Caco-2 (cell line): ENCODE measurements around the gene BACE2. TPM values are rescaled to one million over a fixed set of nuclear protein-coding genes. Genes with fewer than 3 reads are reported as not detected.

ENCODE experiments used
- BruUV-seq: library from RNA; stranded (reverse); fragments of 400-500 nt; replicated peaks from 2 replicates; lab custom pipeline; 2021; lab: Mats Ljungman, UMichigan
- CTCF ChIA-PET: fragments of 300-600 bp; sonication (Branson Sonifier 250); formaldehyde crosslinking; loops from one replicate; lab custom pipeline; 2022; ENCODE audit warnings: antibody characterized with exemption; lab: Charles Lee
- POLR2A ChIA-PET: fragments of 300-600 bp; sonication (Branson Sonifier 250); formaldehyde crosslinking; loops from one replicate; lab custom pipeline; 2022; ENCODE audit warnings: antibody characterized with exemption; lab: Charles Lee
- DNase-seq, 2 experiments: peaks; one replicate each; pipeline versions ENCODE4 v3.0.0 to v3.0.0-alpha.2; 2020 to 2022
- H3K27me3 ChIP-seq: replicated peaks from 2 replicates; pipeline ENCODE4 v1.6.0; 2011; ENCODE audit warnings: low read length; ENCODE audit not compliant: control insufficient read depth, insufficient read depth
- H3K36me3 ChIP-seq: 2 replicates; pipeline ENCODE4 v1.5.1; 2011; ENCODE audit warnings: low read length; ENCODE audit not compliant: control insufficient read depth, insufficient read depth
- H3K4me1 ChIP-seq: fragments of 250-450 bp; sonication (Bioruptor Pico); 2 replicates; pipeline ENCODE4 v1.5.1; 2020; ENCODE audit warnings: mild to moderate bottlenecking
- H3K4me3 ChIP-seq: 2 replicates; pipeline ENCODE4 v1.5.1; 2011; ENCODE audit warnings: low read depth, mild to moderate bottlenecking, control low read depth, low read length
- H3K9me3 ChIP-seq: fragments of 250-450 bp; sonication (Bioruptor Pico); 2 replicates; pipeline ENCODE4 v1.5.1; 2020; ENCODE audit warnings: mild to moderate bottlenecking, moderate library complexity
- H3K27ac Mint-ChIP-seq: one replicate; pipeline ENCODE4 v1.8.0; 2022; ENCODE audit warnings: mixed read lengths; ENCODE audit not compliant: unreplicated experiment
- H3K27me3 Mint-ChIP-seq: one replicate; pipeline ENCODE4 v1.8.0; 2022; ENCODE audit warnings: mixed read lengths; ENCODE audit not compliant: insufficient read depth, unreplicated experiment
- H3K36me3 Mint-ChIP-seq: one replicate; pipeline ENCODE4 v1.8.0; 2022; ENCODE audit warnings: mild to moderate bottlenecking, mixed read lengths; ENCODE audit not compliant: insufficient read depth, unreplicated experiment
- H3K4me1 Mint-ChIP-seq: one replicate; pipeline ENCODE4 v1.8.0; 2022; ENCODE audit warnings: low read depth, mixed read lengths; ENCODE audit not compliant: unreplicated experiment
- H3K4me3 Mint-ChIP-seq: one replicate; pipeline ENCODE4 v1.8.0; 2022; ENCODE audit warnings: mild to moderate bottlenecking, moderate library complexity, mixed read lengths; ENCODE audit not compliant: unreplicated experiment
- H3K9me3 Mint-ChIP-seq: one replicate; pipeline ENCODE4 v1.8.0; 2022; ENCODE audit warnings: mixed read lengths; ENCODE audit not compliant: unreplicated experiment
- CTCF ChIP-seq, 2 experiments: fragments of 200-600 bp in 1 of 2; IDR thresholded peaks; 1 replicate in 1 of 2; 2 replicates in 1 of 2; pipeline versions ENCODE4 v1.5.1 to v1.8.0; 2011 to 2022; ENCODE audit warnings: antibody characterized with exemption in 1 of 2, control low read depth in 1 of 2, inconsistent platforms in 1 of 2, low read depth in 1 of 2, low read length in 1 of 2, mild to moderate bottlenecking in 1 of 2, moderate library complexity in 1 of 2; ENCODE audit not compliant: insufficient read depth in 1 of 2, severe bottlenecking in 1 of 2, unreplicated experiment in 1 of 2
- intact Hi-C: fragments of 100-400 bp; cut with micrococcal nuclease; formaldehyde crosslinking; loops from one replicate; pipeline ENCODE4 v1.10.0; 2022; ENCODE audit not compliant: unreplicated experiment
- total RNA-seq: library from RNA; stranded (reverse); gene quantifications from 2 replicates; pipeline ENCODE4 v1.2.3, GENCODE V29; 2022

The BACE2 gene
- total RNA-seq, 1 experiment from 2014 or later = 8.8 TPM

- H3K9me3 ChIP-seq = peaks cover 6% of the 10 kb centered on the region; the same call in 1 of the 2 replicates
- H3K4me1 ChIP-seq = no peaks in the 10 kb centered on the region
- ChIA-PET CTCF (interaction anchor here (0.6 kb wide), 1 partner anchor 135 kb away, joined by 4 read pairs; no protein-coding TSS in a partner anchor), POLR2A (no interaction called here)
- no peaks in the 10 kb centered on the region for H3K9me3 Mint-ChIP-seq
- H3K36me3 Mint-ChIP-seq = no peaks in the 10 kb centered on the region
- no peaks in the 10 kb centered on the region for H3K27me3 ChIP-seq
- TF ChIP-seq CTCF (IDR thresholded peaks at IDR 0.05; ENCODE audit: insufficient read depth in 1 of 2, low read depth in 1 of 2, low read length in 1 of 2, severe bottlenecking in 1 of 2, unreplicated experiment in 1 of 2) = no peak
- no peak for DNase-seq
- intact Hi-C loops = no loop called here
- H3K27ac Mint-ChIP-seq = no peak overlapping the region
- BruUV-seq = no TSS peak
- no peak overlapping the region for H3K4me3 ChIP-seq
- H3K27me3 Mint-ChIP-seq = peaks cover 5% of the 10 kb centered on the region
- H3K4me1 Mint-ChIP-seq = no peaks in the 10 kb centered on the region
- no peak overlapping the region for H3K4me3 Mint-ChIP-seq
- no peaks in the 10 kb centered on the region for H3K36me3 ChIP-seq
Observed at GRCh38 chr21:41149199-41149598, 18.8 kb upstream of the BACE2 start.

GRCh38 chr21:41152147-41152546, 15.8 kb upstream of the BACE2 start:
- ChIA-PET CTCF (no interaction called here), POLR2A (no interaction called here)
- H3K27ac Mint-ChIP-seq = no peak overlapping the region
- no peak for DNase-seq
- H3K9me3 Mint-ChIP-seq = no peaks in the 10 kb centered on the region
- BruUV-seq = no TSS peak
- no peaks in the 10 kb centered on the region for H3K4me1 ChIP-seq
- no peaks in the 10 kb centered on the region for H3K36me3 Mint-ChIP-seq
- intact Hi-C loops = no loop called here
- peaks cover 3% of the 10 kb centered on the region; the same call in 1 of the 2 replicates for H3K9me3 ChIP-seq
- H3K27me3 Mint-ChIP-seq = peaks cover 3% of the 10 kb centered on the region
- H3K4me3 ChIP-seq = no peak overlapping the region
- H3K4me3 Mint-ChIP-seq = no peak overlapping the region
- H3K27me3 ChIP-seq = no peaks in the 10 kb centered on the region
- no peaks in the 10 kb centered on the region for H3K36me3 ChIP-seq
- H3K4me1 Mint-ChIP-seq = no peaks in the 10 kb centered on the region
- TF ChIP-seq CTCF (IDR thresholded peaks at IDR 0.05; ENCODE audit: insufficient read depth in 1 of 2, low read depth in 1 of 2, low read length in 1 of 2, severe bottlenecking in 1 of 2, unreplicated experiment in 1 of 2) = no peak

GRCh38 chr21:41153443-41153842, 14.5 kb upstream of the BACE2 start:
- Mint-ChIP-seq H3K36me3 (no peaks in the 10 kb centered on the region), H3K4me3 (no peak overlapping the region), H3K27me3 (peaks cover 3% of the 10 kb centered on the region), H3K9me3 (peaks cover 4% of the 10 kb centered on the region), H3K27ac (no peak overlapping the region), H3K4me1 (no peaks in the 10 kb centered on the region)
- DNase-seq = no peak
- no peaks in the 10 kb centered on the region for H3K27me3 ChIP-seq
- CTCF ChIA-PET = no interaction called here
- no peak for TF ChIP-seq CTCF (IDR thresholded peaks at IDR 0.05; ENCODE audit: insufficient read depth in 1 of 2, low read depth in 1 of 2, low read length in 1 of 2, severe bottlenecking in 1 of 2, unreplicated experiment in 1 of 2)
- intact Hi-C loops = no loop called here
- POLR2A ChIA-PET = no interaction called here
- peaks cover 3% of the 10 kb centered on the region for H3K9me3 ChIP-seq
- H3K4me3 ChIP-seq = no peak overlapping the region
- no peaks in the 10 kb centered on the region for H3K36me3 ChIP-seq
- BruUV-seq = no TSS peak
- H3K4me1 ChIP-seq = no peaks in the 10 kb centered on the region
